ENCODE results near the gene PRR22. TPM values are rescaled to one million over a fixed set of nuclear protein-coding genes. Genes with fewer than 3 reads are reported as not detected.

Gene PRR22
- total RNA-seq (3.4 and 3.6 TPM in 2 replicates), polyA plus RNA-seq (1.4 and 2.0 TPM in 2 replicates), polyA minus RNA-seq (0.15 and 0.61 TPM in 2 replicates), Bru-seq, nascent RNA (percentile 41 among the genes with signal in this experiment), BruChase-seq, experiment 1, labeled RNA remaining after a 6-hour chase (percentile 41 among the genes with signal in this experiment), BruChase-seq, experiment 2, labeled RNA remaining after a 2-hour chase (percentile 42 among the genes with signal in this experiment)
- polyA plus RNA-seq (2011; cell fraction: cytosol; rRNA removed), result 0.18 and 0.39 TPM in 2 replicates
- polyA plus RNA-seq (2011; cell fraction: nucleus; rRNA removed), result 5.1 and 5.3 TPM in 2 replicates
- 0.93 and 1.0 TPM in 2 replicates for polyA plus RNA-seq (2012)
- 1.1 TPM for polyA minus RNA-seq (2011; cell fraction: cytosol; rRNA and poly(A)+ RNA removed)
- 1.1 and 3.2 TPM in 2 replicates for polyA minus RNA-seq (2011; cell fraction: nucleus; rRNA and poly(A)+ RNA removed)
- long read RNA-seq, transcript PRR22-201 (1 exons, 1,640 nt), result major isoform, 6 of 6 reads
- long read RNA-seq, partial matches to known transcripts, result 0 of 6 reads
- long read RNA-seq, other reads (novel, unspliced or antisense), result 0 of 6 reads

GRCh38 chr19:5784581-5785147 is at the start of gene PRR22:
TSS of gene PRR22 (minus strand) at chr19:5784746. CDS start at chr19:5784660, 86 bp downstream.
- no peaks in the 10 kb centered on the region for H3K9me1 ChIP-seq (replicated peaks; ENCODE audit: control insufficient read depth, extremely low read depth, insufficient read depth, low read length)
- POLR2A ChIA-PET, result no interaction called here

More at GRCh38 chr19:5784581-5785147, at the start of gene PRR22:
- H3K9ac ChIP-seq (replicated peaks; ENCODE audit: extremely low read depth, insufficient read depth, low read length), result no peak within 1 kb of the TSS
- no peak within 1 kb of the TSS for H2AFZ ChIP-seq (ENCODE audit: low read depth, low read length)
- H3K79me2 ChIP-seq (ENCODE audit: control insufficient read depth, insufficient read depth, low read length), result peaks cover 2% of the 10 kb centered on the region
- CTCF ChIA-PET, result no interaction called here
- DNase-seq (ENCODE audit: low read depth, low spot score), result no peak
- intact Hi-C loops (cut with micrococcal nuclease) (no loop called here), dilution Hi-C loops (cut with MboI; ENCODE audit: extremely low pct_ligation_motif_present, low sequenced_read_pairs) (no loop called here)
- H3K4me2 ChIP-seq (ENCODE audit: insufficient read depth, low read length), result no peak within 1 kb of the TSS
- FAIRE-seq, result no peak
- H3K4me1 ChIP-seq (ENCODE audit: control insufficient read depth, extremely low read depth, insufficient read depth, low read length), result no peaks in the 10 kb centered on the region
- H3K4me3 ChIP-seq (replicated peaks in 1 of 3; ENCODE audit: insufficient read depth in 1 of 3, low read depth in 1 of 3, low read length in 3 of 3), result no peak within 1 kb of the TSS
- TF ChIP-seq JUN (IDR thresholded peaks at IDR 0.05; ENCODE audit: borderline replicate concordance, insufficient read depth, insufficient read length, low read depth) (no peak), MAX (IDR thresholded peaks at IDR 0.05; ENCODE audit: insufficient read depth, insufficient read length) (no peak), MYC (IDR thresholded peaks at IDR 0.05; ENCODE audit: low read depth, low read length) (no peak), EZH2 (IDR thresholded peaks at IDR 0.05; ENCODE audit: borderline replicate concordance, low read depth, low read length, severe bottlenecking) (no peak), POLR2AphosphoS5 (IDR thresholded peaks at IDR 0.05; ENCODE audit: insufficient read depth, low read depth, low read length) (no peak), GATA2 (IDR thresholded peaks at IDR 0.05; ENCODE audit: insufficient read depth, insufficient read length, low read depth, low read length) (no peak), FOS (IDR thresholded peaks at IDR 0.05; ENCODE audit: borderline replicate concordance, insufficient read depth, low read length) (no peak), CTCF (IDR thresholded peaks at IDR 0.05; ENCODE audit: extremely low read depth in 1 of 2, insufficient read depth in 1 of 2, low read depth in 1 of 2, low read length in 2 of 2) (no peak), POLR2A (IDR thresholded peaks at IDR 0.05; ENCODE audit: low read depth, low read length) (no peak)
- no peaks in the 10 kb centered on the region for H4K20me1 ChIP-seq (replicated peaks; ENCODE audit: control insufficient read depth, extremely low read depth, insufficient read depth, low read length)
- BruUV-seq (replicated peaks), result no TSS peak
- H3K36me3 ChIP-seq (ENCODE audit: control insufficient read depth in 2 of 2, extremely low read depth in 1 of 2, insufficient read depth in 2 of 2, low read length in 2 of 2), result peaks cover 8 to 34% of the 10 kb centered on the region in 2 experiments
- no peaks in the 10 kb centered on the region for H3K9me3 ChIP-seq (replicated peaks; ENCODE audit: control insufficient read depth, insufficient read depth, low read length)
- no peak within 1 kb of the TSS for H3K27ac ChIP-seq (ENCODE audit: insufficient read depth, low read depth, low read length)
- H3K27me3 ChIP-seq (ENCODE audit: control insufficient read depth in 2 of 2, insufficient read depth in 2 of 2, low read length in 2 of 2), result no peaks in the 10 kb centered on the region

Measured in endothelial cell of umbilical vein (primary cell).